ENCODE data around the gene DKK3.

DKK3 gene

GRCh38 chr11:11972730-11973341, 35.6 kb downstream of the DKK3 start:
- H3K36me3 ChIP-seq (ENCODE audit: control insufficient read depth, insufficient read depth, low read length), result no peaks in the 10 kb centered on the region
- no peak overlapping the region for H3K4me3 ChIP-seq (replicated peaks; ENCODE audit: low read depth, low read length)
- DNase-seq (ENCODE audit: extremely low read depth, insufficient read length), result no peak
- H3K27me3 ChIP-seq (replicated peaks; ENCODE audit: control insufficient read depth, insufficient read depth, low read length), result peaks cover 1% of the 10 kb centered on the region
- no peak for TF ChIP-seq CTCF (IDR thresholded peaks at IDR 0.05; ENCODE audit: insufficient read depth, low read length, poor library complexity, severe bottlenecking)

- no peak for TF ChIP-seq CTCF (IDR thresholded peaks at IDR 0.05; ENCODE audit: insufficient read depth, low read length, poor library complexity, severe bottlenecking)
- Histone ChIP-seq H3K36me3 (ENCODE audit: control insufficient read depth, insufficient read depth, low read length) (no peaks in the 10 kb centered on the region), H3K27me3 (replicated peaks; ENCODE audit: control insufficient read depth, insufficient read depth, low read length) (peaks cover 1% of the 10 kb centered on the region), H3K4me3 (replicated peaks; ENCODE audit: low read depth, low read length) (no peak overlapping the region)
- DNase-seq (ENCODE audit: extremely low read depth, insufficient read length), result no peak
These were observed 36.4 kb downstream of the DKK3 start for GRCh38 chr11:11971906-11972547.

- no peak for TF ChIP-seq CTCF (IDR thresholded peaks at IDR 0.05; ENCODE audit: insufficient read depth, low read length, poor library complexity, severe bottlenecking)
- no peak for DNase-seq (ENCODE audit: extremely low read depth, insufficient read length)
- Histone ChIP-seq H3K27me3 (replicated peaks; ENCODE audit: control insufficient read depth, insufficient read depth, low read length) (peaks cover 1% of the 10 kb centered on the region), H3K4me3 (replicated peaks; ENCODE audit: low read depth, low read length) (no peak overlapping the region), H3K36me3 (ENCODE audit: control insufficient read depth, insufficient read depth, low read length) (no peaks in the 10 kb centered on the region)
These were observed 37.9 kb downstream of the DKK3 start for GRCh38 chr11:11970556-11970955.

GRCh38 chr11:11969380-11970215, 38.8 kb downstream of the DKK3 start:
- peaks cover 1% of the 10 kb centered on the region for H3K27me3 ChIP-seq (replicated peaks; ENCODE audit: control insufficient read depth, insufficient read depth, low read length)
- TF ChIP-seq CTCF (IDR thresholded peaks at IDR 0.05; ENCODE audit: insufficient read depth, low read length, poor library complexity, severe bottlenecking), result no peak
- DNase-seq (ENCODE audit: extremely low read depth, insufficient read length), result no peak
- no peak overlapping the region for H3K4me3 ChIP-seq (replicated peaks; ENCODE audit: low read depth, low read length)
- no peaks in the 10 kb centered on the region for H3K36me3 ChIP-seq (ENCODE audit: control insufficient read depth, insufficient read depth, low read length)

- H3K36me3 ChIP-seq (ENCODE audit: control insufficient read depth, insufficient read depth, low read length), result no peaks in the 10 kb centered on the region
- no peak for TF ChIP-seq CTCF (IDR thresholded peaks at IDR 0.05; ENCODE audit: insufficient read depth, low read length, poor library complexity, severe bottlenecking)
- H3K27me3 ChIP-seq (replicated peaks; ENCODE audit: control insufficient read depth, insufficient read depth, low read length), result peaks cover 1% of the 10 kb centered on the region
- H3K4me3 ChIP-seq (replicated peaks; ENCODE audit: low read depth, low read length), result no peak overlapping the region
- no peak for DNase-seq (ENCODE audit: extremely low read depth, insufficient read length)
These were observed 39.7 kb downstream of the DKK3 start for GRCh38 chr11:11968511-11969280.

Measured in GM06990 (cell line).